Suppressor macrophage (primary cell): ENCODE results near the gene TGM2.

Source experiments
- DNase-seq, 4 experiments: peaks; one replicate each; pipeline ENCODE4 v3.0.0-alpha.2; 2020 to 2022

Gene TGM2

DNA sequence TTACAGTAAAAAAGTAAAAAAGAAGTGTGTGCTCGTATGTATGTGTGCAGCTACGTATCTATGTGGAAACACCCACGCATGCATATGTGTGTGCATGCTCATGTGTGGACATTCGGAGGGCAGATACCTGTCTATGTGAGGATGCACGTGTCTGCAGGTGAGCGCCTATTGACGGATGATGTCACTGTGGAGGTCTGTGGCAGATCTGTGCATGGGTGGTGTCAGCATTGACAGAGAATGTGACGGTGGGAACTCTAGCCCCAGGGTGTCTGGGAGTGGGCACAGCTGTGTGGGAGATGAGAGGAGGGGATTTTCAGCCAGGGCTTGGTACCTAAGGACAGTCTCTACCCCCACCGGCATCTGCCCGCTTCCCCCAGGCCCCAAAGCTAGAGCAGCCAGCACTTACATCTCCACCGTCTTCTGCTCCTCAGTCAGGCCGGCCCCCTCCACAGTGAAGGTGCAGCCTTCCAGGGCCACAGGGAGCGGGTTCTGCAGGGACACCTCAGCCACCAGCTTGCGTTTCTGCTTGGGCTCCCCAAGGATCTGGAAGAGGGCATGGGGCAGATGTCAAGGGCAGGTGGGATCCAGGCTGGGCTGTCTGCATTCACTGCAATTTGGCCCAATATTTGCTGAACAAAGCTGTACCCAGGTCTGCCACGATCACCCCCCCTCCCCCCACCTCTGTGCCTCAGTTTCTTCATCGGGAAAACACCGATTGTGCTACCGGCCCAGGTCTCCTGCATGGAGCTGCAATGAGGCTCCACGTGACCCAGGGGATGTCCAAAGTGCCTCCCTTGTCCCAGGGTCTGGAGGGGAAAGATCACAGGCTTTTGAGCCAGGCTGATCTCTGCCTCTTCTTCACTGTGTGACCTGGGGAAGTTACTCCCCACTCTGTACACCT lies 34.1 kb downstream of the TGM2 start:
- no peak for DNase-seq

DNA sequence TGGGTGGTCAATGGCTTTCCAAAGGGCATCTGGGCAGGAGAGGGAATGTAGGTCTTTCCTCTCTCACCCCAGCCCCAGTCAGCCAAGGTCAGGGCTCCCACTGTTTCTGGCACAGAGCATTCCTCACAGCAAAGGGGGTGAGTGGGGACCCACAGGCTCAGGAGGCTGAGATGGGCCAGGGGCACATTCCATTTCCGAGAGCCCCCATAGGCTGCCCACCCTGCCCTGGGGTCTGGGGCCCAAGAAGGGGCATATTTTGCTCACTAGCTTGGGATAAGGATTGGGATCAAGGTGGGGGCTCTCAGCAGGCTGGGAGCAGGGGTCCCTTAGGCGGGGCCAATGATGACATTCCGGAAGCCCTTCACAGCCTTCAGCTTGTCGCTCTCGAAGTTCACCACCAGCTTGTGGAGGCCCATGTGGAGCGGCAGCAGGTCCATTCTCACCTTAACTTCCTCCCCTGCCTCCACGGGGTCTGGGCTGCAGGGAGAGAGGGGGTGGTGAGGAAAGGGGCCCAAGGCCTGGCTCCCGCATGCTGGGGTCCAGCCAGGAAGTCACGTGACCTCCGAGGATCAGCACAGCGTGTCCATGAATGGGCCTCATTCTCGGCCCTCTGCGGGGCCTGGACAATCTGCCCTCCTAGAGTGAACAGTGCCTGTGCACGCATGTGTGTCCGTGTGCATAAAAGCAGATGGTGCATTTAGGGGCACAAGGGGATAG lies 35.0 kb downstream of the TGM2 start:
- no peak for DNase-seq

DNA sequence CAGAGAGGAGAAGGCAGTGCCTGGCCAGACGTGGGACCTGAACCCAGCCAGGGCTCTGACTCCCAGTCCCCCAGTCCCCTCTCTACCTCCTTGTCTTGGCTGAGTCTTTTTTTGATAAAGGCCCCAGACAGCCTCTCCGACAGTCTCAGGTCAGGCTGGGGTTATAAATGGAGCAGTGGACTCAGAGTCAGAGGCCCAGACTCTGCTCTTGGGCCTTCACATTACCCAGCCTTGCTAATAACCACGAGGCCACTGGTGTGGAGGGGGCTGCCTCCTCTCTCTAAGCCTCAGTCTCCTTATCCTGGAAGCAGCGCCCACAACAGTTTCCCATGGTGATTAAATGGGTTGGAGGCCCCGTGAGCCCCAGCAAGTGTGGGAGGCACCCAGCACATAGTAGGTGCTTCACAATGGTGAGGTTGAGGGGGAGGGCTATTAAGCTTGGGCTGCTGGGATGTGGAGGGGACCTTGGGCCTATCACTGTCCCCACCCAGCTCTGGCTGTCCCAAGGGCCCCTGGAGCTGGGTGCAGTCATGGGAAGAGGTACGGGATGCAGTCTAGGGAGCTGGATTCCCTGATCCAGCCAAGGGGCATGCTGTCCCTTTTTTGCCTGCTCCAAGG lies 35.7 kb downstream of the TGM2 start:
- DNase-seq = no peak

DNA sequence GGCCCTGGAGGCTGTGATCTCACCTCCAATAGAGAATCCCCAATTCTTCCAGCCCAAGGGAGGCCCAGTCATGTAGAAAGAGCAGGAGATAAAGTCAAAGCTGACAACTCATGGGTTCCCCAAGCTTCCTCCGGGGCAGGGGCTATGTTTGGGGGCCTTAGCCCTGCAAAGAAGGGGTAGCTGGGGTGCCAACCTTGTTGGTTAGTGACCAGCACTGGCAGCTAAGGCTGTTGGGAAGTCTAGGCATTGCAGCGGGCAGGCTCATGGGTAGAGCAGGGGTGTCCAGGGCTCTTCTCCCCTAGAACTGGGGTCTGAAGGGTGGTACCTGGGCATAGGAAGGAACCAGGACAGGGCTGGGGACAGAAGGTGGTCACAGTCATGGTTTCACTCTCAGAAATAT lies 36.4 kb downstream of the TGM2 start:
- no peak for DNase-seq

DNA sequence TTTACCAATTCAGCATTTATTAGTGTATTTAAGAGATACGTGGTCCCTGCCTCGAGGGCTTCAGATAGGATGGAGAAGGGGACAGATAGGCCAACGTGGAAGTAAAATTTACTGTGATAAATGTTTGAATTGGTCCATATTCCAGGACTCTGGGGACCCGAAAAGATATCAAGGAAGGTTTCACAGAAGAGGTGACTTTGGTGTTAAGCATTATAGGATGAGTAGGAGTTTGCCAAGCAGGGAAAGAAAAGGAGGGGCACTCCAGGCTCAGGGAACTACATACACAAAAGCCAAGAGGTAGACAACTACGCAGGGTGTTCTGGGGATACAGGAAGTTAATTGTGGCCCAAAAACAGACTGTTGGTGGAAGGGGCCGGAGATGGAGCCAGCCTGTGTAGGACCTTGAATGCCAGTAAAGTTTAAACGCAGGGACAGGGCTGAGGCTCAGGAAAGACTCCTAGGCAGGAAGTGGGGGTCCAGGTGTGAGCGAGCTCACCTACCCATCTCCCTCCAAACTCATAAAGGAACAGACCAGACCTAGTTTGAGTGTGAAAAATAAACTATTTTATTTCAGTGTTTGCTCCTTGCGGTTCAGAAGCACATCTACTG lies 37.0 kb downstream of the TGM2 start:
- DNase-seq = no peak

DNA sequence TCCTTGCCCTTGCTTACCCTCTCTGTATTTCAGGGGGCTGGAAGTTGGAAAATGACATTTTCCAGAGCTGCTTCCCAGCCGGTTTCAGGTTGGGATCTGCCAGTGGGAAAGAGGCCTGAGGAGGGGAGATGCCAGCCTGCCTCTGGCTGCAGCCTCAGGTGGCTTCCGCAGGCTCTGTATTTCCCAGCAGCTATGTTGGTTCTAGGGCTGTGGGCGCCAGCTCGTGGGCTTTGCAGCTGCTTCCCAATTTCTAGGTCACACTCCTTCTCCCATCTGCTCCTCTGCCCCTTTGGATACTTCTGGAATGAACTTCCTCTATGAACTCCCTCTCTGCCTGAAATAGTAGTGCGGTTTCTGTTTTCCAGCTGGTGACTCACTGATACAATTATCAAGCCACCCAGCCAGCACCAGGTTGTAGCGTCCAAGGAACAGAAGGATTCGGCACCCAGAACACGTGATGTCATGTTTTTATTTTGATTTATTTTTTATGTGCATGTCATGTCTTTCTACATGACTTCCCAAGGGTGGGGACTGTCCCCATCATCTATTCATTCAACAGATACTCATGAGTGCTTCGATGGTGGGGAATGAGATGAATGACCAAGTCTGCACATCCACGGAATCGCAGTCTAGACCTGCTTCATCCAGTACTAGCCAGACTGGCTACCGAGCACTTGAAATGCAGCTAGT lies 38.0 kb downstream of the TGM2 start:
- DNase-seq = peak in 3 of 4 experiments; percentile 42 to 52 (median 51)

DNA sequence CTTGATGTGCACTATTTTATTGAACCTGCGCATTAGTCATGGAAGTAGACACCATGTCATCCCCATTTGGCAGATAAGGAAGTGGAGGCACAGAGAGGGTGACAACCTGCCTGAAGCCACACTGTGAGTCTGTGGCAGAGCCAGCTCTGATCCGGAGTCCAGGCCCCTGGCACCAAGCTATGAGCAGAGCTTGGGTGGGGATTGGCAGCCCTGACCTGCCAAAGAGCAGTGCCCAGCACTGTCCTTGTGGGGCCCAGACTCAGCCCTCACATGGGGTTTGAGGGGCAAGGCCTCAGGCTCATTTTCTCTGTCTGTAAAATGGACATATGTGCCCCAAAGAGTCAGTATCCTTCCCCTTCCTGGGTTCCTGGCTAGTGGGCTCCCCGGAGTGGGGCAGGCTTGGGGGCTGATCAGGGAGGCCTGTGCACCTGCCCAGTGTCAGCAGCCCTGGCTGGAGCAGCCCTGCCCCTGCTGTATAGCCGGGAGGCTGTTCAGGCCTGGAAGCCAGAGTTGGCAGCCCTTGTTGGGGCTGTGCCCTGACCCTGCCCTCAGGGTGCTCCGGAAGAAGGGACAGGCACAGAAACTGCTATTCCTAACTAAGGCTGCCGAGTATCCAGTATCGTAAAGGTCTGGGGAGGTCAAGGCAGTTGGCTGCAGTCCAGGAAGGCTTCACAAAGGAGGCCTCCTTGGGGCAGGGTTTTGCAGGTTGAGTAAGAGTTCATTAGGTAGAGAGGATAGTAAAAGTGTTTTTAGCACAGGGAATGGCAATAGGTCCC lies 38.7 kb downstream of the TGM2 start:
- DNase-seq = no peak

DNA sequence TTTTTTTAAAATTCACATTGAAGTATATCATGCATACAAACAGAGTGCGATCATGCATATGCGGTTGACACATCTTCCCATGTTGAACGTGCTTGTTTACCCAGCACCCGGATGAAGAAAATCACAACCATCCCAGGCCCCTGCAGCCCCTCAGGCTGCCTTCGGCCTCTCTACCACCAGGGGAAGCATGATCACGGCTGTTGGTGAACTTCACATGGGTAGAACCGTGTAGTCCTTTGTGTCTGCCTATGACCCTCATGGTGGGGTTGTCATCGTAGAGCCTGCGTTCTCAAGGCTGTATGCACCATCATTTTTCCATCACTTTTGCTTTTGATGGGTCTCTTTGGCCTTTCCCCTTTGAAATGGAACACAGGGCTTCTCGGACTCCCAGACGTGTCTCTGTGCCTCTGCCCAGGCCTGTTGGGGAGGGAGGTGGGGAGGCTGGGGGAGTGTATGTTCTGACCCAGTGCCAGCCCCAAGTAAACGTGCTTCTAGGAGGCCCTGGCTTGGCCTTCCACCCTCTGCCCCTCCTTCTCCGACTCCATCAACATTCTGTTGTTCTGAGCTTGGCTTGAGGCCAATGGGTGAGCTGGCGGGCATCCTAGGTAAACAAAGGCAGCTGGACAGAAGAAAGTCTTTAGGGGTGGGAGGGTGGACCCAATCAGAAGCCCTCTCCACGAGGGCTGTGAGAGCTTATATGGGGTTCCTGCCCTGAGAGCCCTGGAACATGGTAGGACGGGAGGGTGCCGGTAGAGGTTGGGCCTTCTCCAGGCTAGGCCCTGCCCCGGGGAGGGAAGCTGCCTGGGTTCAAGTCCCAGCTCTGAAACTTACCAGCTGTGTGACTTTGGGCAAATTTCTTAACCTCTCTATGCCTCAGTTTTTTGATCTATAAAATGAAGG lies 39.7 kb downstream of the TGM2 start:
- no peak for DNase-seq

DNA sequence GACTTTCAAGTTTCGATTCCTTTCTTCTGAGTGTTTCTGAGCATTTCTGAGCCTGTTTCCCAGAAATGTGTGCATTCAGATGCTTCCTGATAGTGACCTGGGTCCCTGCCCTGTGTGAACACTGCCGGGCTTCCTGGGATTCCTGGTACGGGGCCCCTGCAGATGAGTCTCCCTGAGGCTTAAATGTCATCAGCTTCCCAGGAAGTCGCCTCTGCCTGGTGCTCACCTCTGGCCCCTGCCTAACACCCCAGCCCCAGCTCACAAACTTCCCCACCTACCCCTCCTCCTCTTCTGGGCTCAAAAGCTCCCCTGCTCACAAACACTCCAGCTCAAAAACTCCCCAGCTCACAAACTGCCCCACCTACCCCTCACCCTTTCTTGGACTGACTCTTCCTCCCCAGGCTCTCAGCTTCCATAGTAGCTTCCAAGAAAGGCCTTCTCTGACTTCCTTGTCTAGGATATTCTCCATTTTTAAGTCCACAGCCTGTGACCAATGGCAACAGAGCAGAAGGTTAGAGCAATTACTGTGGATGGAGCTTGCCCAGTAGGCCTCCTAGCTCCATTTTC lies 42.0 kb downstream of the TGM2 start:
- DNase-seq = no peak

DNA sequence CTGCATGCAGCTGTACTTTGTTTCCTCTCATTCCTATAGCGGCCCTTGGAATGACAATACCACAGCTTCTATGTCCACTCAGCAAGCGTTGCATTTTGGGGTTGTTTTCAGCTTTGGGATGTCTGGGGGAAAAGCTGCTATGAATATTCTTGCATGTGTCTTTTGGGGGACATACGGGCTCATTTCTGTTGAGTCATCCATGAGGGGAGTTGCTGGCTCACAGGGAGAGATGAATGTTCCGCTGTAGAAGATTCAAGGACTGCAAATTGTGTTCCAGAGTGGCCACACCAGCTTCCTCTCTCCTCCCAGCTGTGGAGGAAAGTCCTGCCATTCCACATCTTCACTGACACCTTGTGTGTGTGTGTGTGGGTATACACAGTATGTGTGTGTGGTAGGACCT lies 43.3 kb downstream of the TGM2 start:
- no peak for DNase-seq

DNA sequence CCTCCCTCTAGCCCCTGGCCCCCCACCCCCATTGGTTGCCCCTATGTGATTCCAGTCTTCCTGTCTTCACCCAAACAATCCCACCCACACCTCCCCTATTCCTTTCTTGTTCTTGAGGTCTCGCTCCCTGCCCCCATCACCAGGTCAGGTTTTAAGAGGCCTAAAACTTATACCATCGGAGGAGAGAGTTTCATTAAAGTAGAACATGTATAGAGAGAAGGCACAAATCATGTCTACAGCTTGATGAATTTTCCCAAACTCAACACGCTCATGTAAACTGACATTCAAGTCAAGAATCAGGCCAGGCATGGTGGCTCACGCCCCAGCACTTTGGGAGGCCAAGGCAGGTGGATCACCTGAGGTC lies 44.5 kb downstream of the TGM2 start:
- no peak for DNase-seq

DNA sequence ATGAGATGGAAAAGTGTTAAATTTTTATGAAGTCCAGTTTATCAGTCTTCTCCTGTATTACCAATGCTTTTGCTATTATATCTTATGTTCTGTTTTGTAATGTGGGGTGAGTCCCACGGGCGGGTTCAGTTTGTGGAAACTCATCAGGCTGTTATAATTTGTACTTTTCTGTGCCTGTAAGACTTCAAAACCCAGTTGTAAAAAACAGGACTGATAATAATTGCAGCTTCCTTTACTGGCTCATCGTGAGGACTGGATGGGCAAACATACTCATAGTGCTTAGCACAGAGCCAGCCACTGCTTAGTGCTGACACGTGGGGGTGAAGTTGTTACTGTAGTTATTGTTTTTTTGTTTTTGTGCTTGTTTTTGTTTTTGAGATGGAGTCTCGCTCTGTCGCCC lies 45.6 kb downstream of the TGM2 start:
- DNase-seq = no peak

DNA sequence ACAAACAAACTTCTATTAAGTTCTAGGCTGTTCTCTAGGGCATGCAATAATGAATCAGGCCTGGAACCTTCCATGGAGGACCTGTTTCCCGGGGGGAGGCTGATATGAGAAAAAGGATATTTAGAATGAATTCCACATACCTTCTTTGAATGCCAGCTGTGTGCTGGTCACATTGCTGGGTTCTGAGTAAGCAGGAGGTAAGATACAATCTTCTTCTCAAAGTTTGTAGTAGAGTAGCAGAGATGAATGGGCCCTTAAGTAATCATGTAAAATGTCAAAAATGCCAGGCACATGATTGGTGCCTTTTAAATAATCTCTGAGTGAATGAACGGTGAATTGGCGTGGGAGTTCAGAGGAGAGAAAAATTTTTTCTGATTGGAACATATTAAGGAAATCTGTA lies 47.4 kb downstream of the TGM2 start:
- no peak for DNase-seq

DNA sequence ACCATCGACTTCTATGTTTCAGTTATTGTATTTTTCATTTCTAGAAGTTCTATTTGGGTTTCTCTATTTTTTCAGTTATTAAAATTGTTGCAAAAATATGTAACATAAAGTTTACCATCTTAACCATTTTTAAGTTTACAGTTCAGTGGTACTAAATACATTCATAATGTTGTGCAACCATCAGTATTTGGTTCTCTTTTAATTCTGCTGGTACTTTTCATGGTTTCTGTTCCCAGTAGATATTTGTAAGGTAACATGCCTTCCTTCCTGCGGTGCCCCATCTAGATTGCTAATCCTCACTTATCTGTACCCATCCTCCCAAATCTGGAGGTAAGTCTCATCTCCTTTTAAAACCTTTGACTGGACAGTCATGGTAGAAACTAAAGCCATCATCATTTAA lies 47.9 kb downstream of the TGM2 start:
- no peak for DNase-seq

DNA sequence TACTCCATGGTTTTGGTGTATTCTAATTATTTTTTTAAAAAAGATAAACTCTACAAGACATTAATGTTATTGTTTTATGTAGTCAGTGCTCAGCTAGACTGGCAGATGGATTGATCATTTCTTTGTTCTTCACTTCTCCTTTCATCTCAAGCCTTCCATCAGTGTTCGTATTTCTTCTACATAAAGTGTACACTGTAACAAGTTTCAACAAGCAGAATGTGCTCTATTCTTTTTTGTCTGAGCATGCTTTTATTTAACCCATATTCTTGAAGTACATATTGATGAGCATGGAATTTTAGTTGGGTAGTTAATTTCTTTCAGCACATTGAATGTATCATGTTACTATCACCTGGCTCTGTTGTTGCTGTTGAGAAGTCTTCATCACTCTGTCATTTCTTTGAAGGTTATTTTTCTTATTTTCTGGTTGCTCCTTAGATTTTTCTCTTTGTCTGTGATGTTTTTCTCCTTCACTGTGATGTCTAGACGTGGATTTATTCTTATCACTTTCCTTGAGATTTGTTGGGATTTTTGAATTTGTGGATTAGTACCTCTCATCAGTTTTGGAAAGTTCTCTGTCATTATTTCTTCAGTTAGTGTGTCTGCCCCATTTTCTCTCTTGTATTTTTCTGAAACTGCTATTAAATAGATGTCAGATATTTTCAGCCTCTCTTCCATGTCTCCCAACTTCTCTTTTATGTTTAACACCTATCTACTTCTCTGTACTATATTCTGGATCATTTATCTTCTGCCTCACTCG lies 48.5 kb downstream of the TGM2 start:
- DNase-seq = no peak

DNA sequence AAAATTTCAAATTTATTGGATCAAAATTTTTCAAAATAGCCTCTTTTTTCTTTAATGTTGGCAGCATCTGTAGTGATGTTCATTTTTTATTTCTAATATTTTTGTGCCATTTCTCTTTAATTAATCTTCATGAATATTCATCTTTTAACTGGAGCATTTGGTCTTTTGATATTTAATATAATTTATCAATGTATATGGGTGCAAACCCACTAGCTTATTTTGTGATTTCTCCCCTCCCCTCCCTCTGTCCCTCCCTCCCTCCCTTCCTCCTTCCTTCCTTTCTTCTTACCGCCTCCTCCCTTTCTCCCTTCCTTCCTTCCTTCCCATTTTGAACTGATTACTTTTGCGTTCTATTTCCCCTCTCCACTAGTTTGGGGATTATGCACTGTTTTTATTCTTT lies 49.2 kb downstream of the TGM2 start:
- DNase-seq = no peak

DNA sequence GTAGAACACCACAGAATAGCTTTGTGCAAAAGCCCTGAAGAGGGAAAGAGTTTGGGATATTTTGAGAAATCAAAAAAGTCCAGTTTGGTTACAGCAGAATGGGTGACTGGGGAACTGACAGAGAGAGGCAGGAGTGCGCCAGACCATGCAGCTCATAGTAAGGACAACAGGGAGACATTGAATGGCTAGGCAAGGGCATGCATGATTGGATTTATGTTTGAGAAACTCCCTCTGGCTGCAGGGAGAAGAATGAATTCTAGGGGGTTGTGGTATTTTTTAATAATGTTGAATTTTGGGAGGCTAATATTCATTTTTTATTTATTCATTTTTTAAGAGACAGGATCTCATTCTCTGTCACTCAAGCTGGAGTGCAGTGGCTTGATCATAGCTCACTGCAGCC lies 49.9 kb downstream of the TGM2 start:
- no peak for DNase-seq

DNA sequence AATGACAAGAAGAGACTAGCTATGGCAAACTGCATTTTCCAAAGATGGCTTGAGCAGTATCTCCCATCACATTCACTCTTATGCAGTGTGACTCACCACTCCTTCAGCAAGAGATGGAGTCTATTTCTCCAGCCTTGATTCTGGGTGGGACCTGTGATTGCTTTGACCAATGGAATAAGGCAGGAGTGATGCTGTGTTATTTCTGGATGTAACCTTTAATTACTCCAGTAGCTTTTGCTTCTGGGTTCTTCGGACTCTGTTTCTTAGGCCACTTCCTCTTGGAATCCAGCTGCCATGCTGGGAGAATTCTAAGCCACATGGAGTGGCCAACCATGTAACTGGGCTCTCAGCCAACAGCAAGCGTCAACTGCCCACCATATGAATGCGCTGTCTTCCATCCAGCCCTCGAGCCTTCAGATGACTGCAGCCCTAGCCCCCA lies 50.7 kb downstream of the TGM2 start:
- DNase-seq = peak in 2 of 4 experiments; percentile 43 to 56
